Germinal center (tissue), 1 donor: Measurements from ENCODE around the gene RSPH3.

ENCODE experiments used
- DNase-seq: peaks from one replicate; pipeline ENCODE4 v3.0.0; 2012; ENCODE audit warnings: mixed read lengths, low spot score

Gene RSPH3

GRCh38 chr6:158933079-158933595, 66.9 kb downstream of the RSPH3 start:
- no peak for DNase-seq

DNA sequence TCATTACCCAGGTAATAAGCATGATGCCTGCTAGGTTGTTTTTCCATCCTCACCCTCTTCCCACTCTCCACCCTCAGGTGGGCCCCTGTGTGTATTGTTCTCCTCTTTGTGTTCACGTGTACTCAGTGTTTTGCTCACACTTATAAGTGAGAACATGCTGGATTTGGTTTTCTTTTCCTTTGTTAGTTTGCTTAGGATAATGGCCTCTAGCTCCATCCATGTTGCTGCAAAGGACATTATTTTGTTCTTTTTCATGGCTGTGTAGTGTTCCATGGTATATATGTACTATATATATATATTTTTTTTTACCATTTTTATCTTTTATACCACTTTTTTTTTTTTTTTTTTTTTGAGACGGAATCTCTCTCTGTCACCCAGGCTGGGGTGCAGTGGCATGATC, 71.9 kb downstream of the RSPH3 start:
- DNase-seq = no peak

DNA sequence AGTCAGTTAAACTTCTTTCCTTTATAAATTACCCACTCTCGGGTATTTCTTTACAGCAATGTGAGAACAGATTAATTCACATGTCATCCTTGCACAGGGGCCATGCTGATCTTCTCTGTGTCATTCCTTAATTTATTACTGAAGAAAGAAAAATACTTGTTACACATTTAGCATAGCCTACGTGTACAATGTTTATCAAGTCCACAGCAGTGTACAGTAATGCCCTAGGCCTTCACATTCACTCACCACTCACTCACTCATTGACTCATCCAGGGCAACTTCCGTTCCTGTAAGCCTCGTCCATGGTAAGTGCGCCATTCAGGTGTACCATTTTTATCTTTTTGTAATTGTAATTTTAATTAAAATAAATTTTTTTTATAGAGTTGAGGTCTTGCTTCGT, 73.6 kb downstream of the RSPH3 start:
- no peak for DNase-seq

- DNase-seq = no peak
Measured at GRCh38 chr6:158924499-158925455, 75.2 kb downstream of the RSPH3 start.

- DNase-seq = no peak
Measured at GRCh38 chr6:158923805-158924498, 76.0 kb downstream of the RSPH3 start.
